ENCODE data around the gene USP44.

- TF ChIP-seq POLR2A (IDR thresholded peaks at IDR 0.05): no peak
- no peak for TF ChIP-seq CTCF (IDR thresholded peaks at IDR 0.05)
These were observed 64.3 kb downstream of the USP44 start for GRCh38 chr12:95487024-95487423.
